ENCODE data around the gene FASN. TPM values are rescaled to one million over a fixed set of nuclear protein-coding genes. Genes with fewer than 3 reads are reported as not detected.
A peak's percentile ranks its signal among the peaks of the same experiment; 100 is the strongest.

FASN gene
- total and polyA plus RNA-seq, 2 of the 13 experiments (the other 11 are each of a cell fraction or from before 2014, with no cell fraction given), result 51.7 to 101 TPM

DNA sequence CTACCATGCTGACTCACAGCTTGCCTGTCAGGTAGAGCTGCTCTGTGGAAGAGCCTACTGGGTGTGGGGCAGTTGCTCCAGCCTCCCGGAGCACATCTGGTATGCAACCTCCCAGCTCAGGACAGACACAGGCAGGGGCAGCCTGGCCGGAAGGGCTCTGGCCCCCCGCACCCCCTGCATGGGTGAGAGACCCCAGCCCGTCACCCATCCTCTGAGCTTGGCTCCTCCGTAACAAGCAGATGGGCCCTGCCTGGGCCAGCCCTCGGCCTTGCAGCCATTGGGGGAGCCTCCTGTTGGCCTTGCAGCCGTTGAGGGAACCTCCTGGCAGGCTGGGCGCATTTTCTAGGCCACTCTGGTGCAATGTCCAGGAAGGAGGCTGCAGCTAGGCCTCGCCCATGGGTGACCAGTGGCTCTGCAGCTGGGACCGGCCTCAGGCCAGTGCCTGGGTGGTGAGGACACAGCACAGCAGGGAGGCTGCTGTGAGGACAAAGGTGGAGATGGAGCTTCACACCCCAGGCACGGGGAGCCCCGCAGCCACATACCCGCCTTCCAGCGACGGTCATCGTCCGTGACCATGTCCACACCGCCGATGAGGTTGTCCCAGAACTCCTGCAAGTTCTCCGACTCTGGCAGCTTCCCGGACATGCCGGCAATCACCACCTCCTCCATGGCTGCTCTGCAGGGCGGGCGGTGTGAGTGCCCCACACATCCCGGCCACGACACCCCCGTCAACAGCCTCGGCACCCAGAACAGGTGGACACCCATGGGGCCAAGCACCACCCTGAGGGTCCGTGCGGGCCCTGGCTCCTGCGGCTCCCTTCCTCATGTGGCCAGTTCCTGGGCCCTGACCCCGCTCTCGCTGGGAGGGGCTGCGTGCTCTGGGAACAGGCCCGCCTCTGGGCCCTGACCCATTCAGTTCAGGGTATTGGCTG, 2.0 kb downstream of the FASN start (continued):
- TF ChIP-seq ZFP91 (CRISPR knock-in tag; IDR thresholded peaks at IDR 0.05; ENCODE audit: borderline replicate concordance) (peak; percentile 67; the same call in 1 of the 2 replicates), SUZ12 (IDR thresholded peaks at IDR 0.05; ENCODE audit: low read depth, low read length) (no peak), HNRNPL (IDR thresholded peaks at IDR 0.05; ENCODE audit: low read depth, low read length) (peak; percentile 58; the same call in 1 of the 2 replicates), ZNF891 (CRISPR knock-in tag; IDR thresholded peaks at IDR 0.05) (0 out of 2 replicates have a peak, but pooled peaks have one; percentile 15), ZFP36L1 (CRISPR knock-in tag; IDR thresholded peaks at IDR 0.05) (peak; percentile 33; the same call in 1 of the 2 replicates), KDM2A (CRISPR knock-in tag; IDR thresholded peaks at IDR 0.05; ENCODE audit: borderline replicate concordance, low read depth) (no peak), ZNF788 (CRISPR knock-in tag; IDR thresholded peaks at IDR 0.05; ENCODE audit: borderline replicate concordance) (no peak; the same call in 1 of the 2 replicates), SMAD3 (CRISPR knock-in tag; IDR thresholded peaks at IDR 0.05) (no peak), EP300 (IDR thresholded peaks at IDR 0.05; ENCODE audit: low read depth in 2 of 2, low read length in 2 of 2) (no peak), EP300 (CRISPR knock-in tag; IDR thresholded peaks at IDR 0.05; ENCODE audit: borderline replicate concordance) (0 out of 2 replicates have a peak, but pooled peaks have one; percentile 26), ZNF850 (CRISPR knock-in tag; conservative IDR thresholded peaks at IDR 0.05) (no peak), NPAS2 (CRISPR knock-in tag; IDR thresholded peaks at IDR 0.05; ENCODE audit: borderline replicate concordance) (no peak), ZNF672 (CRISPR knock-in tag; IDR thresholded peaks at IDR 0.05) (no peak), DNMT3B (CRISPR knock-in tag; conservative IDR thresholded peaks at IDR 0.05) (no peak), TEAD2 (CRISPR knock-in tag; IDR thresholded peaks at IDR 0.05) (0 out of 2 replicates have a peak, but pooled peaks have one; percentile 16), U2AF1 (optimal IDR thresholded peaks at IDR 0.05; ENCODE audit: low read depth, low read length) (no peak), ZNF737 (CRISPR knock-in tag; IDR thresholded peaks at IDR 0.05; ENCODE audit: borderline replicate concordance) (no peak), SATB2 (CRISPR knock-in tag; IDR thresholded peaks at IDR 0.05) (no peak), ZBTB7B (CRISPR knock-in tag; IDR thresholded peaks at IDR 0.05) (no peak), ZBTB1 (CRISPR knock-in tag; IDR thresholded peaks at IDR 0.05; ENCODE audit: borderline replicate concordance) (no peak), PHB2 (IDR thresholded peaks at IDR 0.05; ENCODE audit: partially characterized antibody) (no peak), ZNF235 (CRISPR knock-in tag; IDR thresholded peaks at IDR 0.05; ENCODE audit: borderline replicate concordance) (no peak; the same call in 1 of the 2 replicates), ZNF547 (CRISPR knock-in tag; IDR thresholded peaks at IDR 0.05) (no peak), HNF4A (CRISPR knock-in tag; IDR thresholded peaks at IDR 0.05) (peak; percentile 6; the same call in 1 of the 2 replicates), ZBTB21 (CRISPR knock-in tag; IDR thresholded peaks at IDR 0.05) (no peak), PBX2 (CRISPR knock-in tag; IDR thresholded peaks at IDR 0.05) (no peak), ZKSCAN1 (IDR thresholded peaks at IDR 0.05; ENCODE audit: low read length) (peak; percentile 75)
- TF ChIP-seq, protein P1, sequence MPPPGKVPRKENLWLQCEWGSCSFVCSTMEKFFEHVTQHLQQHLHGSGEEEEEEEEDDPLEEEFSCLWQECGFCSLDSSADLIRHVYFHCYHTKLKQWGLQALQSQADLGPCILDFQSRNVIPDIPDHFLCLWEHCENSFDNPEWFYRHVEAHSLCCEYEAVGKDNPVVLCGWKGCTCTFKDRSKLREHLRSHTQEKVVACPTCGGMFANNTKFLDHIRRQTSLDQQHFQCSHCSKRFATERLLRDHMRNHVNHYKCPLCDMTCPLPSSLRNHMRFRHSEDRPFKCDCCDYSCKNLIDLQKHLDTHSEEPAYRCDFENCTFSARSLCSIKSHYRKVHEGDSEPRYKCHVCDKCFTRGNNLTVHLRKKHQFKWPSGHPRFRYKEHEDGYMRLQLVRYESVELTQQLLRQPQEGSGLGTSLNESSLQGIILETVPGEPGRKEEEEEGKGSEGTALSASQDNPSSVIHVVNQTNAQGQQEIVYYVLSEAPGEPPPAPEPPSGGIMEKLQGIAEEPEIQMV (CRISPR knock-in tag; IDR thresholded peaks at IDR 0.05; ENCODE audit: low read depth), result no peak

Measured in HepG2 (cell line).